ENCODE data around the gene SUSD6.

Gene SUSD6

GRCh38 chr14:69611172-69612013, at the start of gene SUSD6:
Gene SUSD6, plus strand, starts transcription at chr14:69611596. Its CDS starts 46,997 bp downstream, at chr14:69658593.
- Histone ChIP-seq H3K9ac (ENCODE audit: low read depth, low read length) (peak within 1 kb of the TSS; percentile 58), H3K4me3 (ENCODE audit: low read depth, low read length) (peak within 1 kb of the TSS; percentile 83), H3K4me1 (ENCODE audit: control insufficient read depth, insufficient read depth, low read length) (peaks cover 17% of the 10 kb centered on the region), H3K36me3 (ENCODE audit: control insufficient read depth, insufficient read depth, low read length) (no peaks in the 10 kb centered on the region), H3K9me3 (ENCODE audit: control insufficient read depth, insufficient read depth, low read length) (no peaks in the 10 kb centered on the region), H3K27me3 (ENCODE audit: control insufficient read depth, insufficient read depth, low read length) (peaks cover 10% of the 10 kb centered on the region)

- peaks cover 23% of the 10 kb centered on the region for H3K27me3 ChIP-seq (ENCODE audit: control insufficient read depth, insufficient read depth, low read length)
- no peak overlapping the region for H3K4me3 ChIP-seq (ENCODE audit: low read depth, low read length)
- no peaks in the 10 kb centered on the region for H3K9me3 ChIP-seq (ENCODE audit: control insufficient read depth, insufficient read depth, low read length)
- H3K4me1 ChIP-seq (ENCODE audit: control insufficient read depth, insufficient read depth, low read length) = no peaks in the 10 kb centered on the region
- no peak overlapping the region for H3K9ac ChIP-seq (ENCODE audit: low read depth, low read length)
- no peaks in the 10 kb centered on the region for H3K36me3 ChIP-seq (ENCODE audit: control insufficient read depth, insufficient read depth, low read length)
Observed at GRCh38 chr14:69561893-69562292, 49.5 kb upstream of the SUSD6 start.

GRCh38 chr14:69567563-69567962, 43.8 kb upstream of the SUSD6 start:
- H3K9ac ChIP-seq (ENCODE audit: low read depth, low read length) = no peak overlapping the region
- no peaks in the 10 kb centered on the region for H3K36me3 ChIP-seq (ENCODE audit: control insufficient read depth, insufficient read depth, low read length)

GRCh38 chr14:69569859-69570258, 41.5 kb upstream of the SUSD6 start:
- H3K27me3 ChIP-seq (ENCODE audit: control insufficient read depth, insufficient read depth, low read length) = peaks cover 92% of the 10 kb centered on the region
- H3K36me3 ChIP-seq (ENCODE audit: control insufficient read depth, insufficient read depth, low read length) = no peaks in the 10 kb centered on the region
- H3K4me1 ChIP-seq (ENCODE audit: control insufficient read depth, insufficient read depth, low read length) = no peaks in the 10 kb centered on the region
- no peak overlapping the region for H3K9ac ChIP-seq (ENCODE audit: low read depth, low read length)
- H3K4me3 ChIP-seq (ENCODE audit: low read depth, low read length) = no peak overlapping the region
- H3K9me3 ChIP-seq (ENCODE audit: control insufficient read depth, insufficient read depth, low read length) = no peaks in the 10 kb centered on the region

More at GRCh38 chr14:69567563-69567962, 43.8 kb upstream of the SUSD6 start:
- Histone ChIP-seq H3K27me3 (ENCODE audit: control insufficient read depth, insufficient read depth, low read length) (peaks cover 80% of the 10 kb centered on the region), H3K9me3 (ENCODE audit: control insufficient read depth, insufficient read depth, low read length) (no peaks in the 10 kb centered on the region), H3K4me1 (ENCODE audit: control insufficient read depth, insufficient read depth, low read length) (no peaks in the 10 kb centered on the region), H3K4me3 (ENCODE audit: low read depth, low read length) (no peak overlapping the region)

GRCh38 chr14:69570836-69571330, 40.5 kb upstream of the SUSD6 start:
- Histone ChIP-seq H3K9ac (ENCODE audit: low read depth, low read length) (no peak overlapping the region), H3K27me3 (ENCODE audit: control insufficient read depth, insufficient read depth, low read length) (peaks cover 95% of the 10 kb centered on the region), H3K36me3 (ENCODE audit: control insufficient read depth, insufficient read depth, low read length) (no peaks in the 10 kb centered on the region), H3K4me3 (ENCODE audit: low read depth, low read length) (peak overlapping the region; percentile 35), H3K4me1 (ENCODE audit: control insufficient read depth, insufficient read depth, low read length) (no peaks in the 10 kb centered on the region), H3K9me3 (ENCODE audit: control insufficient read depth, insufficient read depth, low read length) (no peaks in the 10 kb centered on the region)

GRCh38 chr14:69571449-69572029, 39.9 kb upstream of the SUSD6 start:
- Histone ChIP-seq H3K4me1 (ENCODE audit: control insufficient read depth, insufficient read depth, low read length) (no peaks in the 10 kb centered on the region), H3K27me3 (ENCODE audit: control insufficient read depth, insufficient read depth, low read length) (peaks cover 96% of the 10 kb centered on the region), H3K4me3 (ENCODE audit: low read depth, low read length) (peak overlapping the region; percentile 35), H3K36me3 (ENCODE audit: control insufficient read depth, insufficient read depth, low read length) (no peaks in the 10 kb centered on the region), H3K9me3 (ENCODE audit: control insufficient read depth, insufficient read depth, low read length) (no peaks in the 10 kb centered on the region), H3K9ac (ENCODE audit: low read depth, low read length) (no peak overlapping the region)

- Histone ChIP-seq H3K4me1 (ENCODE audit: control insufficient read depth, insufficient read depth, low read length) (no peaks in the 10 kb centered on the region), H3K4me3 (ENCODE audit: low read depth, low read length) (peak overlapping the region; percentile 35), H3K36me3 (ENCODE audit: control insufficient read depth, insufficient read depth, low read length) (no peaks in the 10 kb centered on the region), H3K27me3 (ENCODE audit: control insufficient read depth, insufficient read depth, low read length) (peaks cover 96% of the 10 kb centered on the region), H3K9me3 (ENCODE audit: control insufficient read depth, insufficient read depth, low read length) (no peaks in the 10 kb centered on the region), H3K9ac (ENCODE audit: low read depth, low read length) (no peak overlapping the region)
Observed at GRCh38 chr14:69572030-69572840, 39.2 kb upstream of the SUSD6 start.

GRCh38 chr14:69572841-69573135, 38.6 kb upstream of the SUSD6 start:
- H3K4me1 ChIP-seq (ENCODE audit: control insufficient read depth, insufficient read depth, low read length) = no peaks in the 10 kb centered on the region
- H3K9me3 ChIP-seq (ENCODE audit: control insufficient read depth, insufficient read depth, low read length) = no peaks in the 10 kb centered on the region
- peak overlapping the region; percentile 35 for H3K4me3 ChIP-seq (ENCODE audit: low read depth, low read length)
- no peaks in the 10 kb centered on the region for H3K36me3 ChIP-seq (ENCODE audit: control insufficient read depth, insufficient read depth, low read length)
- no peak overlapping the region for H3K9ac ChIP-seq (ENCODE audit: low read depth, low read length)
- peaks cover 90% of the 10 kb centered on the region for H3K27me3 ChIP-seq (ENCODE audit: control insufficient read depth, insufficient read depth, low read length)

GRCh38 chr14:69573205-69573830, 38.1 kb upstream of the SUSD6 start:
- Histone ChIP-seq H3K9me3 (ENCODE audit: control insufficient read depth, insufficient read depth, low read length) (no peaks in the 10 kb centered on the region), H3K36me3 (ENCODE audit: control insufficient read depth, insufficient read depth, low read length) (no peaks in the 10 kb centered on the region), H3K4me3 (ENCODE audit: low read depth, low read length) (peak overlapping the region; percentile 66), H3K27me3 (ENCODE audit: control insufficient read depth, insufficient read depth, low read length) (peaks cover 85% of the 10 kb centered on the region), H3K9ac (ENCODE audit: low read depth, low read length) (no peak overlapping the region), H3K4me1 (ENCODE audit: control insufficient read depth, insufficient read depth, low read length) (no peaks in the 10 kb centered on the region)

- H3K9me3 ChIP-seq (ENCODE audit: control insufficient read depth, insufficient read depth, low read length) = no peaks in the 10 kb centered on the region
- no peaks in the 10 kb centered on the region for H3K4me1 ChIP-seq (ENCODE audit: control insufficient read depth, insufficient read depth, low read length)
- H3K4me3 ChIP-seq (ENCODE audit: low read depth, low read length) = peak overlapping the region; percentile 66
- no peaks in the 10 kb centered on the region for H3K36me3 ChIP-seq (ENCODE audit: control insufficient read depth, insufficient read depth, low read length)
- peaks cover 80% of the 10 kb centered on the region for H3K27me3 ChIP-seq (ENCODE audit: control insufficient read depth, insufficient read depth, low read length)
- no peak overlapping the region for H3K9ac ChIP-seq (ENCODE audit: low read depth, low read length)
Observed at GRCh38 chr14:69573831-69574262, 37.5 kb upstream of the SUSD6 start.

- H3K27me3 ChIP-seq (ENCODE audit: control insufficient read depth, insufficient read depth, low read length) = peaks cover 76% of the 10 kb centered on the region
- peak within 1 kb of the TSS; percentile 66 for H3K4me3 ChIP-seq (ENCODE audit: low read depth, low read length)
- H3K9ac ChIP-seq (ENCODE audit: low read depth, low read length) = no peak within 1 kb of the TSS
Observed at GRCh38 chr14:69574263-69574953, 37.0 kb upstream of the SUSD6 start, which contains the start of gene CCDC177. Gene CCDC177, minus strand, starts transcription at chr14:69574871. Its CDS starts 1,249 bp downstream, at chr14:69573622.

More at GRCh38 chr14:69574263-69574953, 37.0 kb upstream of the SUSD6 start, which contains the start of gene CCDC177:
- H3K4me1 ChIP-seq (ENCODE audit: control insufficient read depth, insufficient read depth, low read length) = no peaks in the 10 kb centered on the region
- H3K9me3 ChIP-seq (ENCODE audit: control insufficient read depth, insufficient read depth, low read length) = no peaks in the 10 kb centered on the region
- no peaks in the 10 kb centered on the region for H3K36me3 ChIP-seq (ENCODE audit: control insufficient read depth, insufficient read depth, low read length)
